HG02973 (cell line): ENCODE measurements around the gene SLC29A1.
A peak's percentile ranks its signal among the peaks of the same experiment; 100 is the strongest.
"Not testable (repeated sequence)": the region's sequence is repeated elsewhere in the genome, so short reads cannot be mapped to it uniquely, and the experiment has no call there.

Experiments
- ATAC-seq: cut with Tn5 transposase; IDR thresholded peaks from one replicate; pipeline ENCODE4 v1.9.1; 2021; ENCODE audit warnings: moderate library complexity; ENCODE audit not compliant: unreplicated experiment

SLC29A1 gene

DNA sequence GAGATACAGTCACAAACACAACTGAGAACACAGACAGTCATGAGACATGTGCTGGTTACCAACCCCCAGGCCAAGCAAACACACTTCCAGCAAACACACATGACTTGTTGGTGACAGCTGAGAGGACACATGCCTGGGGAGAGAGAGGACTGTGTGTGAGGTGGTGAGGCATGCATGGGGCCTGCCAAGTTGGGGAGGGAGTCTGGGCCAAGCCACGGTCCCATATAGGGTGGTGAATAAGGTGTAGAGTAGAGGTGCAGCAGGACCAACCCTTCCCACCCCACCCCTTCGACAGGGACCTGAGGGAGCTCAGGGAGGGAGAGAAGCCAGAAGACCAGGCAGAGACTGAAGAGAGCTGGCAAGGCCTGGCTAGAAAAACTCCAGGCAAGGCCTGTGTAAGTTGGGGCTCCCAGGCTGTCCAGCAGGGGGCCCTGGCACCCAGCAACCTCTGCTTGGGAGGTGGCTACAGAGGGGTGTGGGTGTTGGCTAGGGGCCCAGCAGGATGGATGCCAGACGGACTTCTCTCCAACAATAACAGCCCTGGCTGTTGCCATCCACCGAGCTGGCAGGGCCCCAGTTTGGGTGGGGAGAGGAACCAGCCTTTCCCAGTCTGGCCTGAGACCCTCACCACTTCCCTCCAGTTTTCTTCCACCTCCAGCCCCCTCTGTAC lies 2.0 kb upstream of the SLC29A1 start:
- ATAC-seq, result peak; percentile 38

DNA sequence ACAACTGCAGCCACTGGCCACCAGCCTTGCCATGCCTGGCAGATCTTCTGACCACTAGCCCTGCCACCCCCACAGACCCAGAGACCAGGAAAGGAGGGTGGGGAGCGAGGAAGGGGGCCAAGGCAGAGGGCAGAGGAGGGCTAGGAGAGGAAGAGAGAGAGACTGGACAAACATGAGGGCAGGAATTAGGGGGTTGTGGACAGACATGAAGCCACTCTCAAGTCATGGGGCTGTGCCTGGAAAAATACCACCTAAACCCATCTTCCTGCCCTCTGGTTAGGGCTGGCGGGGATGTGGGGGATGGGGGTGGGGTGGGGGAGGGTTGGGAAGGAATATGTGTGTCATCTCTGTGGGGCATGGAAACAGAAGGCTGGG lies 1.4 kb upstream of the SLC29A1 start:
- no peak for ATAC-seq

DNA sequence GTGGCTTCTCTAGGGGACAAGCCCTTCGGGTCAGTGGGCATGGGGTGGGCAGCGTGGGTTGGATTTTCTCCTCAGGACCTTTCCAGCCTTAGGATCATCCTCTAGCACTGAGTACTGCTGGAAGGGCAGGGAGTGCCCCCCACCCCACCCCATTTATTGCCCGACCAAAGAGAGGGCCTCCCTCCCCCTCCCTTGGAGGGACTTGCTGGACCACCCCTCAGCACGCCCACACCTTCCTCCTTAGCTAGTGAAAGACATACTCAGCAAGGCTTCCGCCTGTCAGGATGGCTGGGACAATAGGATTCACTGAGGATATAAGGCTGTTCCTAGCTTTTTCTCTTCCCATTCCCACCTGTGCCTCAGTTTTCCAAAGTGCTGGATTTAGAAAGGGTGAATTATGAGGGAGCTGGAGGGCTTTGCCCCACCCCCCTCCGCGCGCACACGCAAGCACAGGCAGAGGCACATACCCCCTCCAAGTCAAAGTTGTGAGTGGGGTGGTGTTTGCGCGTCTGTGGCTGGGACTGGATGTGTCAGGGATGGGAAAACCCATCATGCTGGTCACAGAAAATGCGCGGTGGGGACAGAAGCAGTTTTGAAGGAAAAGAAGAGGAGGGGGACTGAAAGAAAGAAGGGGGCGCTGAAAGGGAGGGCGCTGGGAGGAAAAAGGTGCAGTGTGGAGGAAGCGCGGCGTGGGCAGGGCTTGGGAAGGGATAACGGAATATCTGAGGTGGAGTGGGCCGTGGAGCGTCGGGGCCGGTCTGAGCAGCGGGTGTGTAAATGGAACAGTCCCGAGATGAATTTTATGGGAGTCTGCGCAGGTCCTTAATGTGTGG lies 693 bp upstream of the SLC29A1 start:
- no peak for ATAC-seq

DNA sequence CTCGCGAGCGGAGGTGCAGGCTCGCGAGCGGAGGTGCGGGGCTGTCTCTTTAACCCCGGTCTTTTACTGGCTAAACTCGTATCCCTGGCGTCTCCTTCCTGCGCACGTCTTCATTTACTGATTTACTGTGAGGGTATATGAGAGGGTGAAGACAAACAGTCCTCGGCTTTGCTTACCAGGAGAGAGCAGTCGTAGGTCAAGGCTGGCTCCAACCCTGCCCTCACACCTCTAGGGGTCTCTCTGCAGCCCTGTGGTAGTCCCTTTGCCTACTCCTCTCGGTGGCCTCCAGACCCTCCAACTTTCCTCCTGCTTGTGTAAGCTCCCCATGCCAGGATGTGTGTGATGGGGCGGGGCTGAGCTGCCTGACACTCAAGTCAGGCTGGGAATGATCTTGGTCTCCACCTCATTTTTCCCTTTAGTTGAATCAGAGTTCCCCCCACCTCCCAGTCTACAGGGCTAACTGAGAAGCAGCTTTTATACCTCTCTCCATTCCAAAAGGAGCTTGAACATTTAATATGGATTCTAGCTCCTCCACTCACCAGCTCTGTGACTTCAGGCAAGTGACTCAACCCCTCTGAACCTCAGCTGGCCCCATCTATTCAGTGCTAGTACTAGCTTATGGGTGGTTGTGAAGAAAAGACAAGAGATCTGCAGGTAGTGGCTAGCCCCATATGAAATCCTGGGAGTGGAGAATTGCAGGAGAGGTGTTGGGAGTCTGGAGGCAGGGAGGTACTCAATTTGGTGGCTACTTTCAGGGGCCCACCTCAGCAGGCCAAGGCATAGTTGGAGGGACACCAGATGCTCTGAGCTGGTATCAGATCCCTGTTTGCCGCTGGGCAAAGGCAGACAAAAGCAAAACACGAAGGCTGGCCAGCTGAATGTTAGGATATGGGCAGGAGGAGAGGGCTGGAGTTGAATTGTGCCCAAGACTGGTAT lies 902 bp downstream of the SLC29A1 start:
- ATAC-seq, result no peak

DNA sequence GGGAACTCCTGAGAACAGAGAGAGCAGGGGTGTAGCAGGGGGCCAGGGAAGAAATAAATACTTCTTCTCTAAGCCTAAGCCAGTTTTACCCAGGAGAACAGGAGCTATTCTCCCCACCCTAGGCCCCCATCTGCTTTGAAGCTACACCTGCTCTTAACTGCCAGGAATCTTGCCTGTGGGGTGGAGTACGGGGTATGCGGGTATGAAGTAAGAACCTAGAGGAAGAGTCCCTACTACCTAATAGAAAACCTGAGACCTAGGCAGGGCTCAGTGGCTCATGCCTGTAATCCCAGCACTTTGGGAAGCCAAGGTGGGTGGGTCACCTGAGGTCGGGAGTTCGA lies 1.5 kb downstream of the SLC29A1 start:
- ATAC-seq, result no peak

- ATAC-seq, result no peak
Observed at GRCh38 chr6:44225579-44226325, 2.4 kb downstream of the SLC29A1 start.

- no peak for ATAC-seq
Observed at GRCh38 chr6:44226368-44227147, 3.2 kb downstream of the SLC29A1 start.

DNA sequence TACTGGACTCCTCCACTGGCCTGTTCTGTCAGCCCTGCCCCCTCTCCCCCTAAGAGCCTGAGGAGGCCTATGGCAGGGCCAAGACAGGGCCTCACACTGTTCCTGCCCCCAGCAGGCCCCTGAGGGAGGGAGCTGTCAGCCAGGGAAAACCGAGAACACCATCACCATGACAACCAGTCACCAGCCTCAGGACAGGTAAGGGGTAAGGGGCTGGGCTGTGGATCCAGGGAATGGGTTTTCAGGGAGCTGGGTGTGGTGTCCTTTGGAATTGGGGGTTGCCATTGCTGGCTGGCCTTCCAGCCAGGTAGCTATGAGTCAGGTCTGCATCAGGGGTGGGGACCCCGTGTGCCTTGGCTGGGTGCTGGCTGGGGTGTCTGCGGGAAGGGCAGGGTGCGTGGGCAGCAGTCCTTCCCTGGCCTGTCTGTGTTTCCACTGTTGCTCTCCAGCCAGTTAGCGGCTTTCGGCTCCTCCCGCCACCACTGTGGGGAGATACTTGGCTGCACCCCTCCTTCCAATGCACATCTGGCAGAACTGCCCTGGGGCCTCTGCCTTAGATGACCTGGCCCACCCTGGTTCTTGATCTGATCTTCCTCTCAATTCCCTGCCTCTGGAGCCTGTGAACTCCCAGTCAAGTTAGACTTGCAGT lies 3.9 kb downstream of the SLC29A1 start:
- no peak for ATAC-seq

- no peak for ATAC-seq
Observed at GRCh38 chr6:44228031-44228430, 4.6 kb downstream of the SLC29A1 start.

DNA sequence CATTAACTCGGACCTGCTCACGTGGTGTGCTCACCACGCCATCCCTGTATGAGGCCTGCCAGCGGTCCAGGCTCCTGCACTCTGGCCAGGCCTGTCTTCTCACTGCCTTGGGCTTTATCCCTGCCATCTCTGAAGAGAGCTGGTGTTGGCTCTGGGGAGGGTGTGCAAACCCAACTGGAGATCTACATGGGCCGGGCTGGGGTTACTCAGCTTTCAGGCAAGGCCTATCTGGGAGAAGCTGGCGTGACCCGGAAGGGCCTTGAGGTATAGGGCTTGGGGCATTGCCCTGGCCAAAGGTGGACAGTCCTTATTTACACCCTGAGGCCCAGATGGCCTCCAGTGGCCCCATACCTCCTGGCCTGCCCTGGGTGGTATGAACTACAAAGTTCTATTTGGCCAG lies 5.0 kb downstream of the SLC29A1 start:
- no peak for ATAC-seq

DNA sequence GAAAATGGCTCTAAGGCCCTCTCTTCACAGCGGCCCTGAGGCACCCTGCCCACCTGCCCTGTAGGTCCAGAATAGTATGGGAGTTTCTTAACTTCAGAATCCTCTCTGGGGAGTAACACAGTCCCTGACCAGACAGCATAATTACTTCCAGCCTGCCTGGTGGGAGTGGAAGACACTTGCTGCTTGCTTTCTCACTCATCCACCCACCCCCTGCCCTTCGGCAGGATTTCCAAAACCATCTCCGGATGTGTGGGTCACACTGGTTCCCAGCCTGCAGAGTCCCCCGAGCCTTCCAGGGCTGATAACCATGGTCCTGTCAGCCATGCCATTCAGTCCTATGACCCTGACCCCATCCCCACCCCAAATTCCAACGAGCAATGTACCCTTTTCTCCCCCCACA lies 5.4 kb downstream of the SLC29A1 start:
- ATAC-seq, result no peak

DNA sequence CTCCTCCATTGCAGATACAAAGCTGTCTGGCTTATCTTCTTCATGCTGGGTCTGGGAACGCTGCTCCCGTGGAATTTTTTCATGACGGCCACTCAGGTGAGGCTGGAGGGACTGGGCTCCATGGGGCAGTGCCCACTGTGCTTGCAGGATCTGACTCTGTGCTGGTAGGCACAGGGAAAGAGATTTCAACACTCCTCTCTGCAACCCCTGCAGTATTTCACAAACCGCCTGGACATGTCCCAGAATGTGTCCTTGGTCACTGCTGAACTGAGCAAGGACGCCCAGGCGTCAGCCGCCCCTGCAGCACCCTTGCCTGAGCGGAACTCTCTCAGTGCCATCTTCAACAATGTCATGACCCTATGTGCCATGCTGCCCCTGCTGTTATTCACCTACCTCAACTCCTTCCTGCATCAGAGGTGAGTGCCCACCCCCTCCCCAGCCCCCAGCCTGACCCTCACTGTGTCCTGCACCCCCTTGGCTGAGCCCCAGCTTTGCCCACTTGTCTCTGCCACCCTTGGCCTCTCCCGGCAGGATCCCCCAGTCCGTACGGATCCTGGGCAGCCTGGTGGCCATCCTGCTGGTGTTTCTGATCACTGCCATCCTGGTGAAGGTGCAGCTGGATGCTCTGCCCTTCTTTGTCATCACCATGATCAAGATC lies 6.1 kb downstream of the SLC29A1 start:
- no peak for ATAC-seq

DNA sequence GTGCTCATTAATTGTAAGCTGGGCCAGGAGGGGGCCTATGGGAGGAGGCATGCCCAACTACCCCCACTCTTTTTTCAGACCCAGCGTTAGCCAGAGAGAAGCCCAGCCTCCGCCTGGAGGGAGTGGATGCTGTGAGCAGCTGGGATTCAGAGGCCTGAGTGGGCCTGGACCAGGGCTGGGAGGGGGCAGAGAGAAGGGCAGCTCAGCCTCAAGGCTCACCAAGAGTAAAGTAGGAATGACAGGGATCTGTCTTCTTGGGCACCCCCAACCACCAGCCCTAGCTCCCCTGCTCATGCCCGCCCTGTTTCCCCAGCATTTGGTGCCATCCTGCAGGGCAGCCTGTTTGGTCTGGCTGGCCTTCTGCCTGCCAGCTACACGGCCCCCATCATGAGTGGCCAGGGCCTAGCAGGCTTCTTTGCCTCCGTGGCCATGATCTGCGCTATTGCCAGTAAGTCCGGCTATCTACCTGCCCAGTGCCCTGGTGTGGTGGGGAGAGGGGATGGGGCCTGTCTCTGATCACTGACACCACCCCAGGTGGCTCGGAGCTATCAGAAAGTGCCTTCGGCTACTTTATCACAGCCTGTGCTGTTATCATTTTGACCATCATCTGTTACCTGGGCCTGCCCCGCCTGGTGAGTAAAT lies 6.8 kb downstream of the SLC29A1 start:
- ATAC-seq, result no peak

DNA sequence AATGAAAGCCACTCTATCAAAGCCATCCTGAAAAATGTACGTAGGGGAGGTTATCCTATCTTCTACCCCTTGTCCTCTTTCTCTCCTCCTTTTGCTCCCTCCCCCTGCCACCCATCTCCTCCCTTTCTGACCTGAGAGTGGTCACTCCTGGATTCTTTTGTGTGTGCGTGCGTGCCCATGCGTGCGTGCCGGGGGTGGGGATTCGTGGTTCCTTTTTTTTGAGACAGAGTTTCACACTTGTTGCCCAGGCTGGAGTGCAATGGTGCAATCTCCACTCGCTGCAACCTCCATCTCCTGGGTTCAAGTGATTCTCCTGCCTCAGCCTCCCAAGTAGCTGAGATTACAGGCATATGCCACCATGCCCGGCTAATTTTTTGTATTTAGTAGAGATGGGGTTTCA lies 8.0 kb downstream of the SLC29A1 start:
- ATAC-seq, result not testable (repeated sequence)

GRCh38 chr6:44232676-44233566 lies 9.5 kb downstream of the SLC29A1 start:
- ATAC-seq, result no peak

- no peak for ATAC-seq
Observed at GRCh38 chr6:44233567-44234100, 10.2 kb downstream of the SLC29A1 start.
